Endothelial cell (in vitro differentiated cells): ENCODE measurements around the gene FGA. TPM values are rescaled to one million over a fixed set of nuclear protein-coding genes. Genes with fewer than 3 reads are reported as not detected.
A peak's percentile ranks its signal among the peaks of the same experiment; 100 is the strongest.

Source experiments
- DNase-seq: peaks from one replicate; pipeline ENCODE4 v3.0.0; 2021; ENCODE audit warnings: low spot score
- H3K27ac Mint-ChIP-seq: one replicate; pipeline ENCODE4 v1.8.0; 2021; ENCODE audit warnings: mixed read lengths, inconsistent platforms; ENCODE audit not compliant: unreplicated experiment
- H3K27me3 Mint-ChIP-seq: one replicate; pipeline ENCODE4 v1.8.0; 2021; ENCODE audit warnings: mild to moderate bottlenecking, moderate library complexity, mixed read lengths, inconsistent platforms; ENCODE audit not compliant: unreplicated experiment
- H3K36me3 Mint-ChIP-seq: one replicate; pipeline ENCODE4 v1.8.0; 2021; ENCODE audit warnings: mild to moderate bottlenecking, low read depth, mixed read lengths, inconsistent platforms; ENCODE audit not compliant: unreplicated experiment
- H3K4me1 Mint-ChIP-seq: one replicate; pipeline ENCODE4 v1.8.0; 2021; ENCODE audit warnings: mild to moderate bottlenecking, mixed read lengths, inconsistent platforms; ENCODE audit not compliant: unreplicated experiment
- H3K4me3 Mint-ChIP-seq: one replicate; pipeline ENCODE4 v1.8.0; 2021; ENCODE audit warnings: mild to moderate bottlenecking, mixed read lengths, inconsistent platforms; ENCODE audit not compliant: unreplicated experiment
- H3K9me3 Mint-ChIP-seq: one replicate; pipeline ENCODE4 v1.8.0; 2021; ENCODE audit warnings: mixed read lengths, inconsistent platforms; ENCODE audit not compliant: unreplicated experiment
- total RNA-seq: library from RNA; stranded (reverse); fragmentation: NEBNext Ultra II Directional; extraction: Animal tissue kit (Norgen Biotek cat#: 25700); gene quantifications from one replicate; pipeline ENCODE4 v1.2.1, GENCODE V29; 2021; ENCODE audit not compliant: unreplicated experiment
- TF ChIP-seq, protein P1 (sequence below): fragments of 200-600 bp; sonication (generic); IDR thresholded peaks from one replicate; pipeline ENCODE4 v1.5.0; 2021; ENCODE audit warnings: antibody characterized with exemption; ENCODE audit not compliant: unreplicated experiment

The FGA gene
- total RNA-seq, 1 donor from 2014 or later, result not detected

- no peaks in the 10 kb centered on the region for H3K27me3 Mint-ChIP-seq
- TF ChIP-seq, protein P1, sequence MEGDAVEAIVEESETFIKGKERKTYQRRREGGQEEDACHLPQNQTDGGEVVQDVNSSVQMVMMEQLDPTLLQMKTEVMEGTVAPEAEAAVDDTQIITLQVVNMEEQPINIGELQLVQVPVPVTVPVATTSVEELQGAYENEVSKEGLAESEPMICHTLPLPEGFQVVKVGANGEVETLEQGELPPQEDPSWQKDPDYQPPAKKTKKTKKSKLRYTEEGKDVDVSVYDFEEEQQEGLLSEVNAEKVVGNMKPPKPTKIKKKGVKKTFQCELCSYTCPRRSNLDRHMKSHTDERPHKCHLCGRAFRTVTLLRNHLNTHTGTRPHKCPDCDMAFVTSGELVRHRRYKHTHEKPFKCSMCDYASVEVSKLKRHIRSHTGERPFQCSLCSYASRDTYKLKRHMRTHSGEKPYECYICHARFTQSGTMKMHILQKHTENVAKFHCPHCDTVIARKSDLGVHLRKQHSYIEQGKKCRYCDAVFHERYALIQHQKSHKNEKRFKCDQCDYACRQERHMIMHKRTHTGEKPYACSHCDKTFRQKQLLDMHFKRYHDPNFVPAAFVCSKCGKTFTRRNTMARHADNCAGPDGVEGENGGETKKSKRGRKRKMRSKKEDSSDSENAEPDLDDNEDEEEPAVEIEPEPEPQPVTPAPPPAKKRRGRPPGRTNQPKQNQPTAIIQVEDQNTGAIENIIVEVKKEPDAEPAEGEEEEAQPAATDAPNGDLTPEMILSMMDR, result no peak
- H3K9me3 Mint-ChIP-seq, result no peaks in the 10 kb centered on the region
- no peak overlapping the region for H3K4me3 Mint-ChIP-seq
- no peak overlapping the region for H3K27ac Mint-ChIP-seq
- no peak for DNase-seq
- H3K4me1 Mint-ChIP-seq, result peaks cover 10% of the 10 kb centered on the region
- no peaks in the 10 kb centered on the region for H3K36me3 Mint-ChIP-seq
Observed at GRCh38 chr4:154569584-154569983, 21.0 kb downstream of the FGA start.

- no peak for DNase-seq
- Mint-ChIP-seq H3K9me3 (no peaks in the 10 kb centered on the region), H3K4me3 (no peak overlapping the region), H3K36me3 (no peaks in the 10 kb centered on the region), H3K27ac (no peak overlapping the region), H3K4me1 (peaks cover 10% of the 10 kb centered on the region), H3K27me3 (no peaks in the 10 kb centered on the region)
- TF ChIP-seq, protein P1, result no peak
Observed at GRCh38 chr4:154569028-154569427, 21.5 kb downstream of the FGA start.

DNA sequence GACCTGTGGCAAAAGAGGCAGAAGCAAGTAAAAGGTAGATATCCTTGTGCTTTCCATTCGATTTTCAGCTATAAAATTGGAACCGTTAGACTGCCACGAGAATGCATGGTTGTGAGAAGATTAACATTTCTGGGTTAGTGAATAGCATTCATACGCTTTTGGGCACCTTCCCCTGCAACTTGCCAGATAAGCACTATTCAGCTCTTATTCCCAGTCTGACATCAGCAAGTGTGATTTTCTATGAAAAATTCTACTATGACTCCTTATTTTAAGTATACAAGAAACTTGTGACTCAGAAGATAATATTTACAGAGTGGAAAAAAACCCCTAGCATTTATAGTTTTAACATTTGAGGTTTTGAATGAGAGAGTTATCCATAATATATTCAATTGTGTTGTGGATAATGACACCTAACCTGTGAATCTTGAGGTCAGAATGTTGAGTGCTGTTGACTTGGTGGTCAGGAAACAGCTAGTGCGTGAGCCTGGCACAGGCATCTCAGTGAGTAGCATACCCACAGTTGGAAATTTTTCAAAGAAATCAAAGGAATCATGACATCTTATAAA lies 23.8 kb downstream of the FGA start:
- Mint-ChIP-seq H3K27ac (peak overlapping the region; percentile 17), H3K27me3 (no peaks in the 10 kb centered on the region), H3K36me3 (no peaks in the 10 kb centered on the region), H3K9me3 (no peaks in the 10 kb centered on the region), H3K4me3 (no peak overlapping the region), H3K4me1 (peaks cover 10% of the 10 kb centered on the region)
- TF ChIP-seq, protein P1, result no peak
- DNase-seq, result no peak

DNA sequence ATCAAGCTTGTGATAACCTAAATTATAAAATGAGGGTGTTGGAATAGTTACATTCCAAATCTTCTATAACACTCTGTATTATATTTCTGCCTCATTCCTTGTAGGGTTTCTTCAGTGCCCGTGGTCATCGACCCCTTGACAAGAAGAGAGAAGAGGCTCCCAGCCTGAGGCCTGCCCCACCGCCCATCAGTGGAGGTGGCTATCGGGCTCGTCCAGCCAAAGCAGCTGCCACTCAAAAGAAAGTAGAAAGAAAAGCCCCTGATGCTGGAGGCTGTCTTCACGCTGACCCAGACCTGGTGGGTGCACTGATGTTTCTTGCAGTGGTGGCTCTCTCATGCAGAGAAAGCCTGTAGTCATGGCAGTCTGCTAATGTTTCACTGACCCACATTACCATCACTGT lies 24.8 kb downstream of the FGA start:
- Mint-ChIP-seq H3K36me3 (no peaks in the 10 kb centered on the region), H3K27ac (no peak overlapping the region), H3K27me3 (no peaks in the 10 kb centered on the region), H3K9me3 (no peaks in the 10 kb centered on the region), H3K4me3 (no peak overlapping the region), H3K4me1 (peaks cover 10% of the 10 kb centered on the region)
- DNase-seq, result no peak
- TF ChIP-seq, protein P1, result no peak

GRCh38 chr4:154564311-154564710 lies 26.2 kb downstream of the FGA start:
- no peak for DNase-seq
- H3K36me3 Mint-ChIP-seq, result no peaks in the 10 kb centered on the region
- H3K27me3 Mint-ChIP-seq, result no peaks in the 10 kb centered on the region
- H3K27ac Mint-ChIP-seq, result no peak overlapping the region
- peaks cover 10% of the 10 kb centered on the region for H3K4me1 Mint-ChIP-seq
- no peak overlapping the region for H3K4me3 Mint-ChIP-seq
- no peaks in the 10 kb centered on the region for H3K9me3 Mint-ChIP-seq
- TF ChIP-seq, protein P1, result no peak
